Left hindlimb (tissue), 1 donor: ENCODE results near the gene GKN2.
"Not testable (repeated sequence)": the region's sequence is repeated elsewhere in the genome, so short reads cannot be mapped to it uniquely, and the experiment has no call there.

Experiments used
- DNase-seq: peaks from one replicate; pipeline ENCODE4 v3.0.0-alpha.2; 2018

Gene GKN2

GRCh38 chr2:68917034-68917718 is 35.5 kb downstream of the GKN2 start:
- DNase-seq = no peak

GRCh38 chr2:68916226-68916625 is 36.5 kb downstream of the GKN2 start:
- DNase-seq = no peak

GRCh38 chr2:68915393-68915792 is 37.3 kb downstream of the GKN2 start:
- DNase-seq = no peak

GRCh38 chr2:68913359-68913758 is 39.3 kb downstream of the GKN2 start:
- no peak for DNase-seq

GRCh38 chr2:68912732-68913131 is 40.0 kb downstream of the GKN2 start:
- DNase-seq = no peak

- no peak for DNase-seq
Observed at GRCh38 chr2:68912111-68912510, 40.6 kb downstream of the GKN2 start.

- no peak for DNase-seq
Observed at GRCh38 chr2:68911709-68912108, 41.0 kb downstream of the GKN2 start.

- no peak for DNase-seq
Observed at GRCh38 chr2:68911246-68911645, 41.4 kb downstream of the GKN2 start.

- DNase-seq = peak; percentile 62
Observed at GRCh38 chr2:68909793-68910674, 42.7 kb downstream of the GKN2 start.

- DNase-seq = peak; percentile 40
Observed at GRCh38 chr2:68908392-68908970, 44.2 kb downstream of the GKN2 start.

GRCh38 chr2:68907920-68908253 is 44.8 kb downstream of the GKN2 start:
- DNase-seq = no peak

GRCh38 chr2:68907232-68907919 is 45.3 kb downstream of the GKN2 start:
- DNase-seq = no peak

GRCh38 chr2:68906716-68907115 is 46.0 kb downstream of the GKN2 start:
- no peak for DNase-seq

GRCh38 chr2:68905116-68905515 is 47.6 kb downstream of the GKN2 start:
- no peak for DNase-seq

GRCh38 chr2:68901561-68901960 is 51.1 kb downstream of the GKN2 start:
- DNase-seq = no peak

GRCh38 chr2:68901199-68901514 is 51.5 kb downstream of the GKN2 start:
- no peak for DNase-seq

GRCh38 chr2:68900496-68901198 is 52.0 kb downstream of the GKN2 start:
- DNase-seq = no peak

GRCh38 chr2:68895981-68896380 is 56.7 kb downstream of the GKN2 start:
- not testable (repeated sequence) for DNase-seq
